Epithelial cell of esophagus (primary cell): ENCODE results near the gene TXNDC5.

ENCODE experiments used
- DNase-seq: peaks from one replicate; pipeline ENCODE4 v3.0.0; 2010; ENCODE audit warnings: low read depth
- H3K4me3 ChIP-seq: 2 replicates; pipeline ENCODE4 v1.5.1; 2011; ENCODE audit warnings: mild to moderate bottlenecking, low read length, control low read depth
- TF ChIP-seq, protein P1 (sequence below): IDR thresholded peaks from 2 replicates; pipeline ENCODE4 v1.5.1; 2011; ENCODE audit warnings: low read depth, mild to moderate bottlenecking, low read length, control low read depth, inconsistent platforms; ENCODE audit not compliant: insufficient read depth; ENCODE audit errors: missing control alignments

TXNDC5 gene

DNA sequence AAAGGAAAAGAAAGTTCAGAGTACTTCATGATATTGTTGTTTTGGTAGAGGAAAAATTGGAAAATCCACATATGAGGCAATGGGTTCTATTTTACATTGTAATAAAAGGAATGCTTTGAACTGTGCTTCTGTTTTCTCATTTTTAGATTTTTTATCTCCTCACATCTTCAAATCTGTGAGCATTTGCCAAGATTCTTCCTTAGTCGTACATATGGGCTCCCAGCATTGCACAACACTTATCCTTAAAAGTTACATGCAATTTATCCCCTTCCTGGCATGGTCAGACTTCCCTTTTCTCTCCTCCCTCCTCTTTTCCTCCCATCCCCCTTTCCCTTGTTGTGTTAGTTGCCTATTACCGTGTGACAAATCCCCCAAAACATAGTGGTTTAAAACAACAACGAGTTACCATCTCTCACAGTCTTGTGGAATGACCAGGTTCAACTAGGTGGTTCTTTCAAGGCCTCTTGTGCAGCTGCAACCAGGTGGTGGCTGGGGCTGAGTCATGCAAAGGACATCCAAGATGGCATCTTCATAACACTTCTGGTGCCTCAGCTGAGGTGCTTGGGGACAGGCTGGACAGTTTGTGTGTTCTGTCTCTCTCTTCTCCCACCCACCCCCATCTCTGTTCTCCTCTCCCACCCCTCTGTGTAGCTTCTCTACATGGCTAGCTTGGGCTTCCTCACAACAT is 68.7 kb downstream of the TXNDC5 start:
- no peak for DNase-seq
- H3K4me3 ChIP-seq: no peak overlapping the region
- TF ChIP-seq, protein P1, sequence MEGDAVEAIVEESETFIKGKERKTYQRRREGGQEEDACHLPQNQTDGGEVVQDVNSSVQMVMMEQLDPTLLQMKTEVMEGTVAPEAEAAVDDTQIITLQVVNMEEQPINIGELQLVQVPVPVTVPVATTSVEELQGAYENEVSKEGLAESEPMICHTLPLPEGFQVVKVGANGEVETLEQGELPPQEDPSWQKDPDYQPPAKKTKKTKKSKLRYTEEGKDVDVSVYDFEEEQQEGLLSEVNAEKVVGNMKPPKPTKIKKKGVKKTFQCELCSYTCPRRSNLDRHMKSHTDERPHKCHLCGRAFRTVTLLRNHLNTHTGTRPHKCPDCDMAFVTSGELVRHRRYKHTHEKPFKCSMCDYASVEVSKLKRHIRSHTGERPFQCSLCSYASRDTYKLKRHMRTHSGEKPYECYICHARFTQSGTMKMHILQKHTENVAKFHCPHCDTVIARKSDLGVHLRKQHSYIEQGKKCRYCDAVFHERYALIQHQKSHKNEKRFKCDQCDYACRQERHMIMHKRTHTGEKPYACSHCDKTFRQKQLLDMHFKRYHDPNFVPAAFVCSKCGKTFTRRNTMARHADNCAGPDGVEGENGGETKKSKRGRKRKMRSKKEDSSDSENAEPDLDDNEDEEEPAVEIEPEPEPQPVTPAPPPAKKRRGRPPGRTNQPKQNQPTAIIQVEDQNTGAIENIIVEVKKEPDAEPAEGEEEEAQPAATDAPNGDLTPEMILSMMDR: no peak

DNA sequence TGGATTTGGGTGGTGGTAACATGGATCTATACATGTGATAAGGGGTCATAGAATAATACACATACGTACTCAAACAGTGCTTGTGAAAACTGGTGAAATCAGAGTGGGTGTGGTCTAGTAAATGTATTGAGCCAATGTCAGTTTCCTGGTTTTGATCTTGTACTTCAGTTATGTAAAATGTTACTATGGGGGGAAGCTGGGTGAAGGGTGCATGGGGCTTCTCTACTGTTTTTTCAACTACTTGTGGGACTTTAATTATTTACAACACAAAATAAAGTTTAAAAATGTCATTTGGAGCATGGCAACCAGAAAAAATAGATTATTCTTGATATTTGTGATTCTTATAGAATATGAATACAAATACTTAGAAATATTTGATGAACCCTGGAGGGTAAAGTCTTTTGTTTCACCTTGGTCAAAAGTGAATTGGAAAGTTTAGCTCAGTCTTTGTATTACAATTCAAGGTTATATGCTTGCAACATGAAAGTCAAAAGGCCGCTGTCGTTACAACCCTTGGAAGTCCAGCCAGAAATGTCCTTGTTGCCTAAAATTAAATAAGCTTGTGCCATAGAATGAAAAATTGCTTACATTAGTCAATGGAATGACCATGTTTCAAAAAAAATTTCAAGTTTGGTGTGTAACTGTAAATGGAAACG is 74.1 kb downstream of the TXNDC5 start:
- no peak overlapping the region for H3K4me3 ChIP-seq
- TF ChIP-seq, protein P1: no peak
- DNase-seq: no peak

DNA sequence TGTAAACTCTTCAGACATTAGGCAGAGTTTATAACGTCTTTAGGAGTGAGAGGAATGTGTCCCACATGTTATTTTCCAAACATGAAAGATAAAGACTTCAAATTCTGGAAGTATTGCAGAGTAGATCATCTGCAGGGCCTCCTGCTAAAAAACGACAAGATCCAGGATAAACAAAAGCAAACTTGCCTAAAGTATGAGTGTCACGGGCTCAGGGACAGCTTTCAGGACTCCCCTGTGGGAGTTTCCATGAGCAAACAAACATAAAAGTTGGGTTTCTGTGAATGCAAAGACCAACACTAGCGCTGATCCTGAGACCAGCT is 76.9 kb downstream of the TXNDC5 start:
- H3K4me3 ChIP-seq: no peak overlapping the region
- TF ChIP-seq, protein P1: no peak
- DNase-seq: no peak

DNA sequence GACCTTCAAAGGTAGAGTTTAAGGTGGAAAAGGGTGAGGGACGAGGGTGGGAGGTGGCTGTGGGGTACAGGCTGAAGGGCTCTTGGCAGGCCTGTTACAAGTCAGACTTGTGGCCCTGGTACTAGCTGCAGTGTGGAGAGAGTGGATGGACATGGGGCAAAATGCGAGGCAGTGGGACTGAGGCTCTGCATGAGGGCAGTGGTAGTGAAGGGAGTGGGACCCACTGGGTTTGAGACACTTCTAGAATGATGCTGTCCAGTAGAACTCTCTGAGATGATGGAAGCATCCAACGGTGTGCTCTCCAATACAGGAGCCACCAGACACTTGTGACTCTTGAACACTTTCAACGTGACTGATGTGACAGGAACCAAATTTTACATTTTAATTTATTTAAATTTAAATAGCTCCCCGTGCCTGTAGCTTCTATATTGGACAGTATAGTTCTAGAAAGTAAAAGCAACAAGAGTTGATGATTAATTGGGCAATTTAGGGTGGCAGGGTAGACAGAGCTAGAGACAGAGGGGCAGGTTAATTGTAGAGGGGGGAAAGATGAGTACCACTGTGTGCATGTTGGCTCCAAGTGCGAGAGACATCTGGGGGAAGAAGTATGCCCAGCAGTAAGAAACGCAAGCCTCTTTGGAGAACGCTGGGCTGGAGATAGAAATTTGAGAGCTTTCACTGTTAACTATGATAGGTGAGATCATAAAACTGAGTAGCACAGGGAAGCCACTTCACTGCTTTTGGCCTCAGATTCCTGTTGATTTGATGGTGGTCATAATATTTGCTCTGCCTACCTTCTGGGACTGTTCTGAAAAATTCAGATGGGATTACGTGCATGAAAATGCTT is 77.5 kb downstream of the TXNDC5 start:
- TF ChIP-seq, protein P1: no peak
- H3K4me3 ChIP-seq: no peak overlapping the region
- DNase-seq: no peak
